NOMO-1 treated with dmso at 0.1 percent for 144 hours (cell line): Measurements from ENCODE around the gene HPS1.

Experiments
- DNase-seq: peaks from one replicate; lab custom pipeline; 2025; ENCODE audit not compliant: unreplicated experiment; lab: John Stamatoyannopoulos, UW

HPS1 gene

GRCh38 chr10:98370831-98371820 lies 75.6 kb downstream of the HPS1 start:
- no peak for DNase-seq

- DNase-seq: no peak
Measured at GRCh38 chr10:98369801-98370200, 76.9 kb downstream of the HPS1 start.

- DNase-seq: no peak
Measured at GRCh38 chr10:98368644-98369043, 78.1 kb downstream of the HPS1 start.

GRCh38 chr10:98367604-98368451 lies 78.9 kb downstream of the HPS1 start:
- DNase-seq: no peak
